ENCODE results near the gene RUNX2.

RUNX2 gene

DNA sequence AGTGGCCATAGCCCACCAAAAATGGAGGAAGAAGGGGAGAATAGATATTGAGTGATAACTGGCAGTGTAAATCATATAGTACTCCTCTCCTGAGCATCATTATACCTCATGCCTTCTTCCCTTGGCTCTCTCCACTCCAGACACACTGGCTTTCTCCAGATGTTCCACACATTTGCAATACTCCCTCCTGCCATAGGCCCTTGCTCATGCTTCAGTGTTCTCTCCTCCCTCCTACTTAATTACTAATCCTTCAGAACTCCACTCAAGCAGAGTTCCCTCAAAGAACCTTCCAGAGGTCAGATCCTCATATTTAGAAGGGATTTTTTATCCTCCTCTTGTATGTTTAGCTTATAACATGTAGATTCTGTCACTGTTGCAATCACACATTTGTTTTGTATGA, 329.1 kb downstream of the RUNX2 start:
- DNase-seq (ENCODE audit: low read depth, low spot score): no peak
- Histone ChIP-seq H3K9me3 (ENCODE audit: control insufficient read depth, insufficient read depth, low read length) (no peaks in the 10 kb centered on the region), H3K27ac (ENCODE audit: low read length) (no peak overlapping the region), H3K4me3 (ENCODE audit: low read length) (no peak overlapping the region), H3K36me3 (ENCODE audit: control insufficient read depth, insufficient read depth, low read length) (no peaks in the 10 kb centered on the region), H3K27me3 (ENCODE audit: control insufficient read depth, insufficient read depth, low read length) (peaks cover 3% of the 10 kb centered on the region; the same call in 1 of the 2 replicates), H3K4me1 (ENCODE audit: control insufficient read depth, insufficient read depth, low read length) (no peaks in the 10 kb centered on the region)

DNA sequence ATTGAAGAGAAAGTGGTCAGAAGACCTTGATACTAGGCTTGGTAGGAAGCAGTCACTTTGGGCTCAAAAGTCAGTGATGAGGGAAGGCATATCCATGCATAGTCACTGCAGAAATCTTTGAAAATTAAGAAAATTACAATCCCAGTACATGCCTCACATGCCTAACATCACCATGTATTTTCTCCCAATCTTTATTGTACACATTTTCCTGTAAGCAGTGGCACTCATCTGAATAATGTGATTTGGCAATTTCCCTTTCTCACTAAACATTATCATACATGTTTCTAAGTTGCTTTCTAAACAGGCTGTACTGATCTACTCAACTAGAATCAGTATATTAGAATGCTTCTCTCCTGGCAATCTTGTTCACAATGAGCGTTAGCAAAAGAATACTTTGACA, 330.3 kb downstream of the RUNX2 start:
- peaks cover 10% of the 10 kb centered on the region; the same call in 1 of the 2 replicates for H3K27me3 ChIP-seq (ENCODE audit: control insufficient read depth, insufficient read depth, low read length)

DNA sequence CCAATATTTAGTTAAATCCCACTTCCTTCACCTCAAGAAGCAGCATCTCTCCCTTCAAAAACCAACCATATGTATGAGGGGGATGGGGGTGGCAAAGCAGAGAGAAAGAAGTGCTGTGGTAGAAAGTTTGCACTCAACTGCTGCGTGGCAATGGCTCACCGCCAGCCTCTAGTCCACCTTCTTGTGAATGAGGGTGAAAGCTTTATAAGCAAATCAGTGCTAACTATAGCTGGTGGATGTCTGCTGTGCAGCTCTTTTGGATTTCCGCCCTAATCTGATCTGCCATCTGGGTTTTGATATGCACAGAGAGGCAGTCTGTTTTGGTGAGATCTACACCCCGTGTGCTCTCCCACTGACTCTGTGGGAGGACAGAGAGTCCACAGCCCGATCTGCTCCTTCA, 330.8 kb downstream of the RUNX2 start:
- Histone ChIP-seq H3K4me1 (ENCODE audit: control insufficient read depth, insufficient read depth, low read length) (no peaks in the 10 kb centered on the region), H3K9me3 (ENCODE audit: control insufficient read depth, insufficient read depth, low read length) (no peaks in the 10 kb centered on the region), H3K27ac (ENCODE audit: low read length) (no peak overlapping the region), H3K27me3 (ENCODE audit: control insufficient read depth, insufficient read depth, low read length) (peaks cover 14% of the 10 kb centered on the region; the same call in 1 of the 2 replicates), H3K36me3 (ENCODE audit: control insufficient read depth, insufficient read depth, low read length) (no peaks in the 10 kb centered on the region), H3K4me3 (ENCODE audit: low read length) (no peak overlapping the region)
- no CpG with 5 or more reads among the region's 5 CpGs for WGBS (ENCODE audit: insufficient coverage, insufficient read length)
- DNase-seq (ENCODE audit: low read depth, low spot score): no peak

More for the DNA sequence above, 330.3 kb downstream of the RUNX2 start:
- Histone ChIP-seq H3K4me1 (ENCODE audit: control insufficient read depth, insufficient read depth, low read length) (no peaks in the 10 kb centered on the region), H3K36me3 (ENCODE audit: control insufficient read depth, insufficient read depth, low read length) (no peaks in the 10 kb centered on the region), H3K27ac (ENCODE audit: low read length) (no peak overlapping the region), H3K9me3 (ENCODE audit: control insufficient read depth, insufficient read depth, low read length) (no peaks in the 10 kb centered on the region), H3K4me3 (ENCODE audit: low read length) (no peak overlapping the region)
- WGBS (ENCODE audit: insufficient coverage, insufficient read length): no CpG with 5 or more reads among the region's 1 CpG
- DNase-seq (ENCODE audit: low read depth, low spot score): no peak

DNA sequence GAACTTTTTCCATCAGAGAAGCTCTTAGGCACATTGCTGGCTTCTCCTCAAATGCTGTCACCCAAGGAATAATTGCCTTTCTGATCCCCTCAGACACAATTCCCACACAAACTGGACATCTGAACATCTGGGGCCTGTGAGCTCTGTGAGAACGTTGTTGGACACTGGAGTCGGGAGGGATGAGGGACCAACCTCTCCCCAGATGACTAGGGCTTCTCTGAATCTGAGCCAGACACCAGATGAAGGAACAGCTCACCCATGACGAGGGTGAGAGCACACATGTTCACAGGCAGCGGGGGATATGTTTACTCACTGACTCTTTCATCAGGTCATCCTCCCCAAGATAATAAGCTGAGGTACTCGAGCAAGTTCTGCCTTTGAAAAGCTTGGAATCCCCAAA, 333.5 kb downstream of the RUNX2 start:
- Histone ChIP-seq H3K27ac (ENCODE audit: low read length) (no peak overlapping the region), H3K36me3 (ENCODE audit: control insufficient read depth, insufficient read depth, low read length) (no peaks in the 10 kb centered on the region), H3K9me3 (ENCODE audit: control insufficient read depth, insufficient read depth, low read length) (no peaks in the 10 kb centered on the region), H3K27me3 (ENCODE audit: control insufficient read depth, insufficient read depth, low read length) (peaks cover 20% of the 10 kb centered on the region; the same call in 1 of the 2 replicates), H3K4me1 (ENCODE audit: control insufficient read depth, insufficient read depth, low read length) (no peaks in the 10 kb centered on the region), H3K4me3 (ENCODE audit: low read length) (no peak overlapping the region)
- DNase-seq (ENCODE audit: low read depth, low spot score): no peak
- no CpG with 5 or more reads among the region's 5 CpGs for WGBS (ENCODE audit: insufficient coverage, insufficient read length)

DNA sequence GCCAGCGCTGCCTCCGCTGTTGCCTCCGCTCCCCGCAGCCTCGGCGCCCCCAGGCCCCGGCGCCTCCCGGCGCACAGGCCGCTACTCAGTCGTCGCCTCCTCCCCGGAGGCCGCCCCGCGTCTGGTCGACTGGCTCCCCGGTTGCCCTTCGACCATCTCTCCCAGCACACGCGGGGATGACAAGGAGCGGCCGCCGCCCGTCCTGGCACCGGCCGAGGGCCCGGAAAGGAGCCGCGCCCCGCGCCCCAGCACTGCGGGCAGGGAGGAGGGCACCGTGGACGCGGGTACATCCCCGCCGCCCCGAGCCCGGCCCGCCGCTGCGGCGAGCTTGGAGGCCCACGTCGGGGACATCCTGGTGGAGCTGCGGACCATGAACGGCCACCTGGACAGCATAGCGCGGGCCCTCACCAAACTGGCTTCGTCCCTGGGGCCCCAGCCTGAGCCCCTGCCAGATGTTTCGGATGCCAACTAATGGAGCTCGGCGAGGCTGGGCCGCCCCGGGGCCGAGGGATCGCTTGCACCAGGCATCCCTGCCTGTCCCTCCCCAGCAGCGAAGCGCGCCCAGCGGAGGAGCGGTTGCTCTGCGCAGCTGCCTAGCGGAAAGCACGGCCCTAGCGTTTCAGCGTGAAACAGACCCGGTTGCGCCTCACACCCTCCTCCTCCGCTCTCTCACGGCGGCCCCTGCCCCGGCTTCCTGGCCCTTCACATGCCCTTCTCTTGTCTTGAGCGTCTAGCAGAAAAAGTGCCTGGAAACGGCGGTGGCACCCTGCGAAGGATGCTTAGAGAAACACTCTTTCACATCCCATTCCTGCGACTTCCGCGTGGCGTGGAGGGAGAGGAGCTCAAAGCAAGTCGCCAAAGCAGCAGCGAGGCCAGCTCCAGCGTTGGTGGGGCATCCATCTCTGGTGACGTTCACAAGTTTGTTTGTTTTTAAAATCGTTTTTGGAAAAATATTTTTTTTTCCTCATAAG, 335.4 kb downstream of the RUNX2 start:
- Histone ChIP-seq H3K27ac (ENCODE audit: low read length) (no peak overlapping the region), H3K4me3 (ENCODE audit: low read length) (peak overlapping the region; percentile 25; the same call in 1 of the 2 replicates), H3K4me1 (ENCODE audit: control insufficient read depth, insufficient read depth, low read length) (peaks cover 4% of the 10 kb centered on the region; the same call in 1 of the 2 replicates), H3K9me3 (ENCODE audit: control insufficient read depth, insufficient read depth, low read length) (no peaks in the 10 kb centered on the region), H3K36me3 (ENCODE audit: control insufficient read depth, insufficient read depth, low read length) (no peaks in the 10 kb centered on the region), H3K27me3 (ENCODE audit: control insufficient read depth, insufficient read depth, low read length) (peaks cover 20% of the 10 kb centered on the region; the same call in 1 of the 2 replicates)
- no CpG with 5 or more reads among the region's 88 CpGs for WGBS (ENCODE audit: insufficient coverage, insufficient read length)
- no peak for DNase-seq (ENCODE audit: low read depth, low spot score)

DNA sequence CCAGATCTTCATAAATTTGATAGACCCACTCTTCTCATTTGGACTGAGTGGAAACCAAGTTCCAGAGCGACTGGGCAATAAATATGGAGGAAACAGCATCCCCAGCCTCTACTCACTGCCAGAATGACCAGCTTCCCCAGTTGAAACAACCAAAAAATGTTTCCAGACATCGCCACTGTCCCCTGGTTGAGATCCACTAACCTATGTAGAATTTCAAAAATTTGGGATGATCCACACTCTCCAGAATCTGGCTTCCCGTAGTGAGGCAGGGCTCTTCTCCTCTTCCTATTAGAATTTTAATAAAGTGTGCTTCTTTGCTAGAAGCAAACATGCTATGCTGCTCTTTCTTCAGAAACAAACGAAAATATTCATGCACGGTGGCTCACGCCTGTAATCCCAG, 336.6 kb downstream of the RUNX2 start:
- DNase-seq (ENCODE audit: low read depth, low spot score): no peak
- no peak overlapping the region for H3K4me3 ChIP-seq (ENCODE audit: low read length)
- WGBS (ENCODE audit: insufficient coverage, insufficient read length): no CpG with 5 or more reads among the region's 6 CpGs
- H3K9me3 ChIP-seq (ENCODE audit: control insufficient read depth, insufficient read depth, low read length): no peaks in the 10 kb centered on the region
- H3K27me3 ChIP-seq (ENCODE audit: control insufficient read depth, insufficient read depth, low read length): peaks cover 20% of the 10 kb centered on the region; the same call in 1 of the 2 replicates
- H3K36me3 ChIP-seq (ENCODE audit: control insufficient read depth, insufficient read depth, low read length): no peaks in the 10 kb centered on the region
- peaks cover 4% of the 10 kb centered on the region; the same call in 1 of the 2 replicates for H3K4me1 ChIP-seq (ENCODE audit: control insufficient read depth, insufficient read depth, low read length)
- H3K27ac ChIP-seq (ENCODE audit: low read length): no peak overlapping the region

DNA sequence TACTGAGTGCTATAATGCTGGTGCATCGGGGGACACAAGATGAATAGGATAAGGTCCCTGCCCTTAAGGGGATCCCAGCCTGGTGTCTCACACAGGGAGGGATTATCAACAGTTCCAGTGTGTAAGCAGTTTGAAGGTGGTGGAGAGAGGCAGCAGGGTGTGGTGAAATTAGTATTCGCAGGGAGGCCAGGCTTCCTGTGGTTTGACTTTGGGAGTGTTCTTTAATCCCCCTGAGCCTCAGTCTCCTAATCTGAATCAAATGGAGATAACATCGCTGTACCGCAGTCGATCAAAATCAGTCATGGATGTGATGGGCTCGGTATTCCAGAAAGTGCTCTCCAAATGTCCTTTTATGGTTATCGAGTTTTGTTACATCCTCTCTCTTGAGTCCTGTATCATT, 337.7 kb downstream of the RUNX2 start:
- no peak for DNase-seq (ENCODE audit: low read depth, low spot score)
- WGBS (ENCODE audit: insufficient coverage, insufficient read length): no CpG with 5 or more reads among the region's 7 CpGs

DNA sequence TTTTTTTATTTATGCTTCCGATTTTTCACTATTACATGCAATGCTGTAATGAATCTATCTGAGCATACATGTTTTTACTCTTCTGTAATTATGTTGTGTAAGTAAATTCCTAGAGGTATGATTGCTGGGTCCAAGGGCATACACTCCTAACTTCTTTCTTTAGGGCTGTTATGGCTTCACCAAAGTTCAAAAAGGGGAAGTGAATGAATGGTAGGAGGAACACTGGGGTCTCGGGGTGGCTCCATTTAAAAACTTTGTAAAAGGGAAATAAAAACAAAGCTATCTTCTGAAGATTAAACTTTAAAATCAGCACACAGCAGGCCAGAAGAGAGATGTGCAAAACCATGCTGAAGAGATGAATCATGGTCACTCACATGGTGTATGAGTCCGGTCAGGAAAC, 338.7 kb downstream of the RUNX2 start:
- Histone ChIP-seq H3K36me3 (ENCODE audit: control insufficient read depth, insufficient read depth, low read length) (no peaks in the 10 kb centered on the region), H3K27me3 (ENCODE audit: control insufficient read depth, insufficient read depth, low read length) (peaks cover 20% of the 10 kb centered on the region; the same call in 1 of the 2 replicates), H3K27ac (ENCODE audit: low read length) (no peak overlapping the region), H3K9me3 (ENCODE audit: control insufficient read depth, insufficient read depth, low read length) (no peaks in the 10 kb centered on the region), H3K4me3 (ENCODE audit: low read length) (no peak overlapping the region), H3K4me1 (ENCODE audit: control insufficient read depth, insufficient read depth, low read length) (peaks cover 4% of the 10 kb centered on the region; the same call in 1 of the 2 replicates)
- DNase-seq (ENCODE audit: low read depth, low spot score): no peak
- WGBS (ENCODE audit: insufficient coverage, insufficient read length): no CpG with 5 or more reads among the region's 3 CpGs

More for the DNA sequence above, 337.7 kb downstream of the RUNX2 start:
- H3K36me3 ChIP-seq (ENCODE audit: control insufficient read depth, insufficient read depth, low read length): no peaks in the 10 kb centered on the region
- peaks cover 4% of the 10 kb centered on the region; the same call in 1 of the 2 replicates for H3K4me1 ChIP-seq (ENCODE audit: control insufficient read depth, insufficient read depth, low read length)
- H3K4me3 ChIP-seq (ENCODE audit: low read length): no peak overlapping the region
- no peaks in the 10 kb centered on the region for H3K9me3 ChIP-seq (ENCODE audit: control insufficient read depth, insufficient read depth, low read length)
- no peak overlapping the region for H3K27ac ChIP-seq (ENCODE audit: low read length)
- peaks cover 20% of the 10 kb centered on the region; the same call in 1 of the 2 replicates for H3K27me3 ChIP-seq (ENCODE audit: control insufficient read depth, insufficient read depth, low read length)

DNA sequence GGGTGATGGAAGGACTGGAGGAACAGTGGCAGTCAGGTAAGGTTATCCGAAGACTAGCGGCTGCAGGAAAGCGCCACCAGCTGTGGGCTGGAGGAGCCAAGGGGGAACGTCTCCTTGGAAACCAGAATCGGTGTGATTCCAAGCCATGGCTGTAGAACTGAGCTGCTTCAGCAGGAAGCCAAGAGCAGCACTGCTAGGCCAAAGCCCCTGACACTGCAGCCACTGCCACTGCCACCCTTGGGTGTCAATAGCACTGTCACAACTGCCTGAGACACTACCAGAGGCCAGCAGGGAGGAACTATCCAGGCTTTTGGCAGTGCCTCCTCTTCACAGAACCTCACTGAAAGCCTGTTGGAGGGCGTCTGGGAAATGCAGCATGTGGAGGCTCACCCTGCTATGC, 339.2 kb downstream of the RUNX2 start:
- DNase-seq (ENCODE audit: low read depth, low spot score): no peak
- WGBS (ENCODE audit: insufficient coverage, insufficient read length): no CpG with 5 or more reads among the region's 6 CpGs

DNA sequence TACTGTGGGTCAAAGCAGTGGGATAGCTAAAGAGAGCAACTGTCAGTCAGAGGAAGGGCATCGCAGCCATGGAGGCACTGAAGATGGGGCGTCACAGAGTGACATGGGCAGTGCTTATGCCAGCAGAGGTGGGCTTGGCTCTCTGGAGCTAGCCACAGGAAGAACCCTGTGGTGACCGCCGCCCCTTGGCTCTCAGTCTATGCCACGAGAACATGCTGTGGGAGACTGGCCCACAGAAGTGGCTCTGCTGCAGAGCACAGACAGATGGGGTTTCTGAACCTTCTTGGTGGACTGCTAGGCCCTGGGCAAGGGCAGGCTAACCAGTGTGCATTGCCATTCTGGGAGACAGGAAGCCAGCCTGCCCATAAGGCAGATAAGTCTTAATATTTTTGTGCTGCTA, 339.6 kb downstream of the RUNX2 start:
- H3K27me3 ChIP-seq (ENCODE audit: control insufficient read depth, insufficient read depth, low read length): peaks cover 13% of the 10 kb centered on the region; the same call in 1 of the 2 replicates
- no peaks in the 10 kb centered on the region for H3K36me3 ChIP-seq (ENCODE audit: control insufficient read depth, insufficient read depth, low read length)
- no peak for DNase-seq (ENCODE audit: low read depth, low spot score)
- H3K4me3 ChIP-seq (ENCODE audit: low read length): no peak overlapping the region
- no CpG with 5 or more reads among the region's 5 CpGs for WGBS (ENCODE audit: insufficient coverage, insufficient read length)
- H3K9me3 ChIP-seq (ENCODE audit: control insufficient read depth, insufficient read depth, low read length): no peaks in the 10 kb centered on the region
- H3K4me1 ChIP-seq (ENCODE audit: control insufficient read depth, insufficient read depth, low read length): peaks cover 4% of the 10 kb centered on the region; the same call in 1 of the 2 replicates
- no peak overlapping the region for H3K27ac ChIP-seq (ENCODE audit: low read length)

More for the DNA sequence above, 339.2 kb downstream of the RUNX2 start:
- Histone ChIP-seq H3K9me3 (ENCODE audit: control insufficient read depth, insufficient read depth, low read length) (no peaks in the 10 kb centered on the region), H3K27me3 (ENCODE audit: control insufficient read depth, insufficient read depth, low read length) (peaks cover 17% of the 10 kb centered on the region; the same call in 1 of the 2 replicates), H3K4me3 (ENCODE audit: low read length) (no peak overlapping the region), H3K27ac (ENCODE audit: low read length) (no peak overlapping the region), H3K36me3 (ENCODE audit: control insufficient read depth, insufficient read depth, low read length) (no peaks in the 10 kb centered on the region), H3K4me1 (ENCODE audit: control insufficient read depth, insufficient read depth, low read length) (peaks cover 4% of the 10 kb centered on the region; the same call in 1 of the 2 replicates)

Measured in iPS DF 6.9 (cell line).